Glomerular visceral epithelial cell (primary cell): ENCODE measurements around the gene NDUFV1.

Experiments used
- DNase-seq: peaks from one replicate; pipeline ENCODE4 v3.0.0-alpha.2; 2016; ENCODE audit errors: extremely low spot score

The NDUFV1 gene

DNA sequence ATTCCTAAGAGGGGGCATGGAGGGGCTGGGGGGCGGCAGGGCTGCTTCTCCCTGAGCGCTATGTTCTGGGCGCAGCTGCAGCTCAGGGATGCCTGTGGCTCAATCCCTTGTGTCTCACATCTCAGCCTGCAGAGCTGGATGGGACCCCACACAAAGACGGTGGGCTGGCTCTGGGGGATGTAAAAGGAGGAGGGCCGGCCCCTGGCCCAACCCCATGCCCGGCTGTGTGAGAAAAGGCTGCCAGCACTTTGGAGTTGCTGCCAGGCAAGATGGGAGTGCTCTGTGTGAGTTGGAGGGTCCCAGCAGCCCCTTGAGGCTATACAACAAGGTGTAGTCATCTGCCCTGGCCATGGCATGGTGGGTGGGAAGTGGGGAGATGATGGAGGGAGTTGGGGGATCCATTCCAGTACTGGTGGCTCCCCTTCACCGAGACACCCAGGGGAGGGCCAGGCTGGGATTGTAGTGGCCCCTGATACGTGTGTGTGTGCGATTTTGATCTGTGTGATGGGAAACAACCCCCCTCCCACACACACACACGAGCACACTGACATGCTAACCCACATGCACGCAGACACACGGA, 34.1 kb downstream of the NDUFV1 start:
- DNase-seq: no peak

DNA sequence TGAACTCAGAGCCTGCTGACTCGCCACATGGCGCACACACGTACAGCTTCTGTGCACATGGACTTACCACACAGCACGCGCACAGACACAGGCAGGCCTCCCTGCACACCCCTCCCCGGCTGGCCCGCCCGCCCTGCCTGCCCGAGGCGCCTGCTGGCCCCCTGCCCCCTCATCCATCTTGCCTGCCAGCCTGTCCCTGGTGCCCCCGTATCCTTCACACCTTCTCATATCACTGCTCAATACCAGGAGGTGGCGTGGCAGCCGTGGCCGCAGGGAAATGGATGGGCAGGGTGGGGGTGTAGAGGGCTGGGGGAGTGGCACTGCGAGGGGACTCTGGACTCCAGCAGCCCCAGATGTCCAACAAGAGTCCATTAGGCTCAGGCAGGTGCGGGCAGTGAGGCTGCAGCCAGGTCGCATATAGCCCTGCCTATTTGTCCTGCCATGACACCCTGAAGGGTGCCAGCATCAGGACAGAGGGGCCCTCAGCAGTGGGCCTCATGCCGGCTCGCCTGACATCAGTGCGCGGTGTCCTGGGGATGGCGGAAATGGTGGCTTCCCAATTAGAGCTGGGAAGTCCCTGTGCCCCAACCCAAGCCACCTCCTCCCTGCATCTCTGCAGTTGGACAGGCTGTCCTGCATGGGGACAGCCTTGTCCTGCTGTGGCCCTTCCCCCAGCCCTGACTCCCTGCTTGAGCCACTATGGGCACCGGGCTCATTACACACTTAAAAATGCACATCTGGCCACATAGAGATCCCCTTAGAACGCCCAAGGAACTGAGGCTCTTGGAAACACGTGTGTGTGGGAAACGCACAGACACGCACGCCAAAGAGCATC, 34.8 kb downstream of the NDUFV1 start:
- DNase-seq: no peak

DNA sequence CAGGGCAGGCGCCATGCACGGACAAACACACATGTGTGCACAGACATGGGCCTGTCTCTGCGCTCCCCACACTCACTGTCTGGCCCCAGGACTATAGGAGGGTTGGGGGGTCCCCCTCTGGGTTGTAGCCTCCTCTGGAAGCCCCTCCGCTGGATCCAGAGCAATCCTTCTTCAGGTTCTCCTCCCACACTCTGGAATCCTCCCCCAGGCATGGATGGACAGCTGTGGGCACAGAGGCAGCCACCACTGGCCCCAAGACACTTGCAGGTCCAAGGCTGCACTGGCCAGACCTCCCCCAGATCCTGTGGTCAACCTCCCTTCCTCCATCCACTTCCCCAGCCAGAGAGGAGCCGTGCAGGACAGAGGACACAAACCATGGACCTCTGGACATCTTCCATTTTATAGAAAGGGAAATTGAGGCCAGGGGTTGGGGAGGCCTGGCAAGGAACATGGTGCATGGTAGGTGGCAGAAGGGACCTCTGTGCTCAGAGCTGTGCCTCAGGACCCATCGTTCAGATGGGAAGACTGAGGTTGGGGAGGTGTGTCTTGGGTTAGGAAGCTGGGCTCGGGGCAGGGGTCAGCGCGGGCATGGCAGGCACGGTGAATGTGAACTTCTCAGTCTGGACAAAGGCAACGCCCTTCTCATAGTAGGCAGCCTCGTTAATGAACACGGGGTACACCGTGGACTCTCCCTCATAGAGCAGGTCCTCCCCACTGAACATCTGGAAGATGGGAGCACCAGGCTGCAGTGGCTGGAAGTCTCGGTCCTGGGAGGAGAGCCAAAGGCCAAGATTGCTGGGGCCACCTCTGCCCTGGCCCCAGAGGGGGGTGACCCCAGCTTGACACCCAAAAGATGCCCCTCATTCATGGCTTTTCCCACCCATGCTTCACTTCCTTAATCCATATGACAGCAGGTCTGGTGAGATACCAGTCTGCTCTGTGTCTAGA, 35.7 kb downstream of the NDUFV1 start:
- no peak for DNase-seq

DNA sequence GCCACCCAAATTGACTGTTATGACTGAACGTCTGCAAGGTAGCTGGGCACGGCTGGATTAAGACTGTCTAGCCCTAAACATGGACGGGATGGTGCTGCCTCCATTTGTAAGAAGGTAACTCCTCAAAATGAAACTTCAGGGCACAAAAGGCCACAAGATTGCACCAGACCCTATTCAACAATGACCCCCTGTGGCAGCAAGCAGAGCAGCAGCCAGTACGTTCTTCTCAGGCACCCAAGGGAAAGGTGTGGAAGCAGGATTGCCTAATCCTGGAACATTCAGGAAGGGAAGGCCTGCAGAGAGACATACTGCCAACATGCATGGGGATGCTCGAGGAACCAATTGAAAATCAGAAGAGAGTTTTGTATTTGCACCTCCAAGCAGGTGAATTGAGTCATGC, 37.3 kb downstream of the NDUFV1 start:
- no peak for DNase-seq

DNA sequence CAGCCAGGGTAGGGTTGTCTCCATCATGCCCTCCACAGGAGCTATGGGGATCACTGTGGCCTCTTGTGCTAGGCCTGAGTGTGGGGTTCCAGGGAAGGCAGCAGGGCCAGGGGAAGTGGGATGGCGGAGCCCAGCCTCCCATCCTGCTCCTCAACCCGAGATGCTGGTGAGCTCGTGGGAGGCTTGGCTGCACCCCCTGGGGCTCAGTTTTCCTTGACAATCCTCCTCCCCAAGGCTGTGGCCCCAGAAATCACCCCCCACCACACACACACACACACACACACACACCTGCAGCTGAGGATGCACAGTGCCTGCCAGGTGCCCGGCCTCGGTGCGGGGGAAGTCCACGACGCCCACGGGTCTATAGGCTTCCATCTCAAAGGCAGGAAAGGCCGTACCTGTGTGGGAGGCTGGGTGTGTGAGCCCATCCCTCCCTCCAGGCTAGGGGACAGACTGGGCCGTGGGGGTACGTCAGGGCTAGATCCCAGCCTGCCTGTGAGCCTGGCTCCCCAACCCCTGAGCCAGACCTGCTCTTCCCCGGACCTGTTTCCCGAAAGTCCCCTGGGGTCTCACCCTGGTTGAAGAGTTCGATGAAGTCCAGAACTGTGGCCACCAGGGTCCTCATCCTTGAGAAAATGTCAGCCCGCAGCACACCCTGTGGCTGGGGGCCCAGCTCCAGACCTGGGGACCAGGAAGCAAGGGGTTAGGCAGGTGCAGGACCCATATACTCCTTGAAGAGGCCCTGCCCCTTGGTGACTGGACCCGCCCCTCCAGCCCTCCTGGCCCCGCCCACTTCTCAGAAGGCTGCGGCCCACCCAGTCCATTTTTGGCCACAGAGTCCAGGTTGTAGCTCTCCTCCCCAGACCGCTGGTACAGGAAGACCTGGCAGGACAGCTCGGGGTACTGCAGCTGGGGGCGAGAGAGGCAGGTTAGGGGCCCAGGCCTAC, 38.0 kb downstream of the NDUFV1 start:
- DNase-seq: no peak

DNA sequence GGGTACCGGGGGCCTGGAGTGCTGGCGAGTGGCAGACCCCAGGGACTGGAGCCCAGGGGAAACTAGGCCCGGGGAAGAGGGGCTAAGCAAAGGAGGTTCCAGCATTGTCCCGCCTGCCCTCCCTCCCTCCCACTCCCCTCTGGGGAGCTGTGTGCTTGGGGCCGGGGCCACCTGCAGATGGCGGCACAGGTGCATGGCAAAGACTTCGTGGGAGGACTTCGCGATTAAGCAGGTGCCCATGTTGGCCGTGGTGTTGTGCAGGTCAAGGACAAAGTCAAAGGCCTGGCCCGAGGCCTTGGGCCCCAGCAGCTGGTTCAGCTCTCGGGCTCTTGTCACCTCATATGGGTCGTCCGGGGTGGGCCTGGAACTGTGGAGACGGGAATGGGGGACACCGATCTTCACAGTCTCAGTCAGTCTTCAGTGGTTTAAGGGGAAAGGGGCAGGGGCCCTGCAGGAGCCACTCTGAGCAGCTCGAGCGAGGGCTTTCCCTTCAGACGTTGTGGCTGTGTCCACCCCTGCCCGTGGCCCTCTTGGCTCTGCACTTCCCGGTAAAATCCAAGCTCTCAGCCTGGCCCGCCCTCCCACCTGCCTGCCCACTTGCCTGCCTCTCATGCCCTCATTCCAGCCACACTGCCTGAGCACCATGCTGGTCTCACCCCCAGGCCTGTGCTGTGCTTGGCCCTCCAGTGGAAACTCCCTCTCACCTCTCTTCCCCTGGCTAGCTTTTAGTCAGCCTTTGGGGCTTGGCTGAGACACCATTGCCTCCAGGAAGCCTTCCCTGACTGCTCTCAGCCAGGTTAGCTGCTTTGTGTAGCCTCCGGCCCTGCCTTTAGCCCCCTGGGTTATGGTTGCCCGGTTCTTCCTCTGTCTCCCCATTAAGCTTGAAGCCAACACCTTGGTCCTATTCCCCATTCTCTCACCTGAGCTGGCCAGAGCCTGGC, 39.1 kb downstream of the NDUFV1 start:
- DNase-seq: no peak

DNA sequence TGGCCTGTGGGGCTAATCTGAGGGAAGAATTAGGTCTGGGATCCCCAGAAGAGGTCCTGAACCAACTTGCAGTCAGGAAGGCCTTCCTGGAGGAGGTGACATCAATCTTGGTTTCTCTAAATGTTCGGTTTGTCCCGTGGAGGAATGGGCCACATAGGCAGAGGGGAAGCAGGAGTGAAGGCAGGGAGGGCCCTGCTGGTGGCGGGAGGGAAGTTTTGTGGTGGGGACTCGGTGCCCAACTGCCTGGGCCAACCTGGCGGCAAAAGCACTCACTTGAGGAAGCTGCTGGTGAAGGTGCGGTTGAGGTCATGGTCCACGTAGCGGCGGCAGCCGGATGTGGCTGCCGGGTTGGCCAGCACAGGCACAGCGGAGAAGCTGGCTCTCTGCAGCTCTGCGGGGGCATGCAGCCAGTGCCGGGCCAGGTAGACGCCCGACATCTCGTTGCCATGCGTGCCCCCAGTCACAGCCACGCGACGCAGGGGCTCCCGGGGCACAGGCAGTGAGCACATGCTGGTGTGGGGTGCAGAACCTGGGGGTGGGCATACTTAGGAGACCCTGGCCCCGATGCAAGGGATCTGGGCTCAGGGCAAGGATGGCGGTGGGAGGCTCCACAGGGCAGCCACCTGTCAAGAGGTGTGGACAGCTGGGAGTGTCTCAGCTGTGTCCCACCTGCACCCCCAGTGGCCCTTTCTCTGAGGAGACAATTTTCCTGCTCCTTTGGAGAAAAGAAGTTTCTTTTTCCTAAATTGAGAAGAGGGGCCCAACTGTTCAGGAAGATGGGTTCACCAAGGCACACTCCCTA, 40.0 kb downstream of the NDUFV1 start:
- DNase-seq: peak; percentile 75

DNA sequence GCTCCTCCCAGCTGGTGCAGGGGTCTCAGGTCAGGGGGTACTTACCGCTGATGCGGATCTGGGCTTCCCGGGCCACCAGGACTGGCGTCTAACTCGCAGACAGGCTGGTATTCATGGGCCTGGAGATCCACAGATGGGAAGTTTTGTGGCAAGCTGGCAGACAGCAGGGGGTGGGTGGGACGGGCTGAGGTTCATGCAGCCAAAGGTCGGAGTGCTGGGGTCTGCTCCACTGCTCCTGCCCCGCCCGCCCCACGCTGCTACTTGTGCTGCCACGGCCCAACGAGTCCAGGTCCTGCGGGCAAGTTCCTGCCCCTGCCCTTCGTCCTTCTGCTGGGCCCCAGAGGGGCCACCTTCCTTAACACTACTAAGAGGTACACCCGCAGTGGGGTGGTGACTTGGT, 40.7 kb downstream of the NDUFV1 start:
- DNase-seq: no peak

DNA sequence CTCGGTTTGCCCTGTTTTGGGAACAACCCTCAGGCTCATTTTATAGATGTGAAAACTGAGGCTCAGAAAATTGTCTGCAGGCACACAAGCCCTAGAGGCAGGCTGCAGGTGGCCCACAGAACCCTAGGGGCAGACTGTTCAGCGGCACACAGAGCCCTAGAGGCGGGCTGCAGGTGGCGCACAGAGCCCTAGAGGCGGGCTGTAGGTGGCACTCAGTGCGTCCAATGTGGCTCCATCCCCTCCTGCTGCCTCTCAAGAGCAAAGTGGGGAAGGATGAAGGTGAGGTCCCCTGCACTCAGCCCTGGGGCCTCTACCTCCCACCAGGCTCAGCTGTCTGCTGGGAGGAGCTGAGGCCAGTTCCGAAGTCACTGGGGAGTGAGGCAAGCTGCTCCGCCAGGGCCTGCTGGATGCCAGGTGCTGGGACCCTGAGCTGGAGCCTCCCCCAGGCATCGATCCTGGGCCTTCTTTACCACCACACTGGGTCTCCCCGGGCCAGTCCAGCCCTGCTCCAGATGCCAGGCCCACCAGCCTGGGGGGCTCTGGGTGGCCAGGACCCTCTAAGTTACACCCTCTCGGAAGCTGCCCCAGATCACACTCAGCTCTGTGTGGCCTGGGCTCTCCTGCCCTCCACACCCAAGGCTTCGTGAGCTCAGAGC, 41.5 kb downstream of the NDUFV1 start:
- DNase-seq: peak; percentile 31

DNA sequence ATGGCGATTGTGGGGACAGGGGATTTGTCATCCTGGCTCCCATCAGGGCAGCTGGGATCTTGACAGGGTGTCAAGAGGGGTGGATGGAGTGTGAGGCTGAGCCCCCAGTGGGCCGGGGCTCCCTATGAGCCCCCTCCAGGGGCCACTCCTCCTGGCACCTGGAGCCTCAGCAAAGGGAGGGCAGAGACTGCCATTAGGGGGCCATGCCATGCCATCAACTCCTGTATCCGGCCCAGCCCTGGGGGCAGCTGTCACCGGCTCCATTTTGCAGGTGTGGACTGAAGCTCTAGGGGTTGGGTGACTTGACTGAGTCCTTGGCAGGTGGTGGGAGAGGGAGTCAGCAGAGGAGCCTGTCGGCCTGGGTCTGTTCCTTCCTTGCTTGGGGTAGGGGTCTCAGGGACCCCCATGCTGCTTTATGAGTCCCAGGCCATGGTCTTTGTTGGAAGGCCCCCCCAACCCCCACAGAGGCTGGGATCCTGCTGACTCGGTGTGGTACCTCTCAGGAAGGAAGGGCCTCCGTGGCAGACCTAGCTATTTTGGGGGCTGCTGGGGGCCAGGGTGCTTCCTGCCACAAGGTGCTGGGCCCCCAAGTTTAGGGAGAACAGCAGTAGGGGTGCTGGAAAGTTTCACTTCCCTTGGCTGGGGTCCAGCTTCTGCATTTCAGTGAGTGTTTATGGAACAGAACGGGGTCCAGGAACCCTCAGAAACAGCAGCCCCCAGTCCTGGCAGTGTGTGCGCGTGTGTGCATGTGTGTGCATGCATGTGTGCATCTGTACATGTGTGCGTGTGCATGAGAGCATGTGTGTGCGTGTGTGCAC, 42.3 kb downstream of the NDUFV1 start:
- DNase-seq: no peak

DNA sequence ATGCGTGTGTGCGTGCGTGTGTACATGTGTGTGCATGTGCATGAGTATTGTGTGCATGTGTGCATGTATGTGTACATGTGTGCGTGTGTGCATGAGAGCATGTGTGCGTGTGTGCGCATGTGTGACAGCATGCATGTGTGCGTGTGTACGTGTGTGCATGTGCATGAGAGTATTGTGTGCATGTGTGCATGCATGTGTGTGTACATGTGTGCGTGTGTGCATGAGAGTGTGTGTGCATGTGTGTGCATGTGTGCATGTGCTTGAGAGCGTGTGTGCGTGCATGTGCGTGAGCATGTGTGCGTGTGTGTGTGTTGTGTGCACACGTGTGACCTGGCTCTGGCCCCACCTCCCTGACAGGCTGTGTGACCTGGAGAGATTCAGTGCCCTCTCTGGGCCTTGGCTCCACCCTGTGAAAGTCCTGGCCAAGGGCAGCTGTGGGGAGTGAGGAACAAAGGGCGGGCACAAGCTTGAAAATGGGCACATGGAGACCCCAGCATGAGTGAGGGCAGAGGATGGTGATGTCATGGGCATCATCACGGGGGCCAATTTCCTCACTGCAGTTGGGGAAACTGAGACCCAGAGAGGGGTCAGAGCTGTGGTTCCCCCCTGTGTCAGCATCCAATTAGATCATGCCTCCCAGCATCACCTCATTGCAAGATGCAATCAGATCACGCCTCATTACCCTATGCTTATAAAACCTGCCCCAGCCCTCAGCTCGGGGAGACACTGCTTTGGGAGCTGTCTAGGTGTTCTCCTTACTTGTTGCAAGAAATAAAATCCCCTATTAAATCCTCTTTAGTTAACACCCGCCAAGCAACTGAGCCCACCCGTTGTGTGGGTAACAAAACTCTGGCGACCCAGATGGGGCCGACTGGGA, 43.1 kb downstream of the NDUFV1 start:
- peak; percentile 23 for DNase-seq

DNA sequence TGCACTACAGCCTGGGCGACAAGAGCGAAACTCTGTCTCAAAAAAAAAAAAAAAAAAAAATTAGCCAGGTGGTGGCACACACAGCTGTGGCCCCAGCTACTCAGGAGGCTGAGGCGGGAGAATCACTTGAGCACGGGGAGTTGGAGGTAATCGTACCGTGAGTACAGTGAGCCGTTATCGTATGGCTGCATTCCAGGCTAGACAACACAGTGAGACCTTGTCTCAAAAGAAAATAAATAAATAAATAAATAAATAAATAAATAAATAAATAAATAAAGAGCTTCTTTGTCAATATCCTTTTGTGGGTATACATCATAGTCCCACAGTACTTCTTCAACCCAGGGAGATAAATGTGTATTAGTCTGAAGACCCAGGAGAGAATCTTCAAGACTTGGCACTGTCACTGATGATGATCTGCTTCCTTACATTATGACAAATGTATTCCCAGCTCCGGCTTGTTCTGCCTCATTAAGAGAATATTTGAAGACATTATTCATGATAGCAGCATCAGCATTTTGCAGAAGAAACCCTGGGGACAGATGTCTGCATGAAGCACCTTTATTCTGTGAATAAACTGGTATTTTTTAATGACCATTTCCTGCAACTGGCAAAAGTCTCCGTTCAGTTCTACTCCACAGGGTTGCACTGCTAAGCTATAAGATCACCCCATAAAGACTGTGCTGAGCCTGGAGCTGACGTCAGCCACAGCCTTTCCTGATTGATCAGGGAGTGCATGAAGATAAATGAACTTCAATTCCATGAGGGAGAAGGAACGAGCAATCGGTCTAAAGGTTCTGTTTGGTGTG, 45.4 kb downstream of the NDUFV1 start:
- no peak for DNase-seq

DNA sequence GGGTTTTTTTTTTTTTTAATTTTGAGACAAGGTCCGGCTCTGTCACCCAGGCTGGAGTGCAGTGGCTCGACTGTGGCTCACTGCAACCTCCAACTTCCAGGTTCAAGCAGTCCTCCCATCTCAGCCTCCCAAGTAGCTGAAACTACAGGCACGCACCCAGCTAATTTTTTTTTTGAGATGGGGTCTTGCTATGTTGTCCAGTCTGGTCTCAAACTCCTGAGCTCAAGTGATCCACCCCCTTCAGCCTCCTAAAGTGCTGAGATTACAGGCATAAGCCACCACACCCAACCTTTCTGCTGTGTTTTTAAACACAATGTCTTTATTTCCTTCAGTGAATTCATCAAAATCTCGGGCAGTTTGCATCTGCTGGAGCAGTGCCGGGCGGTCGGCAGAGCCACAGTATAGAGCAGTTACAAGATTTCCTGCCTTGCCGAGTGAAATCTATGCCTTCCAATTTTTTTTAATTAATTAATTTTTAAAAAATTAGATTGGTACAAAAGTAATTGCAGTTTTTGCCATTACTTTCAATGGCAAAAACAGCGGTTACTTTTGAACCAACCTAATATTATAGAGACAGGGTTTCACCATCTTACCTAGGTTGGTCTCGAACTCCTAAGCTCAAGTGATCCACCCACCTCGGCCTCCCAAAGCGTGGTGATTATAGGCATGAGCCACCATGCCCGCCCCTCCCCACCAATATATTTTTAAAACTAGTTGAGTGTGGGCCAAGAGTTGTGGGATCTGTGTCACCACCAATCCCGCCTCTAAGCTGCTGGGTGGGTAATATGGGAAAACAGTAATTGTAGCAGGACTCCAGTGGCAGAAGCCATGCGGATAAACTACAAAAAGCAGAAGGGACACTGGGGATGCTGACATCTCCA, 46.5 kb downstream of the NDUFV1 start:
- DNase-seq: no peak

DNA sequence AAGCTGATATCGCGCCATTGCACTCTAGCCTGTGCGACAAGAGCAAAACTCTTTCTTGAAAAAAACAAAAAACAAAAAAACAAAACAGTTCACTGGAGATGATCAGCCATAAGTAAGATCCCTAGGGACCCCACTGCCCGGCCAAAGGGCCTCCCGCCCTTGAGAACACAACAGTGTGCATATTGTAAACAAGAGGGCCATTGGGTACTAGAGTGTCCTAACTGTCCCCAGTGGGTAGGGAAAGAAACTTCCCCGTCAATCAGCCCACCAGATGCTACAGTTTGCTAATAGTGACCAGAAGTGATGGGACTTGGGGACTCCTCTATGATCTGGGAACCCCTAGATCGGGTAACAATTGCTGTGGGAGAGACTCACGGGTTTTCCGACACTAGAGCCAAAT, 47.5 kb downstream of the NDUFV1 start:
- DNase-seq: no peak

DNA sequence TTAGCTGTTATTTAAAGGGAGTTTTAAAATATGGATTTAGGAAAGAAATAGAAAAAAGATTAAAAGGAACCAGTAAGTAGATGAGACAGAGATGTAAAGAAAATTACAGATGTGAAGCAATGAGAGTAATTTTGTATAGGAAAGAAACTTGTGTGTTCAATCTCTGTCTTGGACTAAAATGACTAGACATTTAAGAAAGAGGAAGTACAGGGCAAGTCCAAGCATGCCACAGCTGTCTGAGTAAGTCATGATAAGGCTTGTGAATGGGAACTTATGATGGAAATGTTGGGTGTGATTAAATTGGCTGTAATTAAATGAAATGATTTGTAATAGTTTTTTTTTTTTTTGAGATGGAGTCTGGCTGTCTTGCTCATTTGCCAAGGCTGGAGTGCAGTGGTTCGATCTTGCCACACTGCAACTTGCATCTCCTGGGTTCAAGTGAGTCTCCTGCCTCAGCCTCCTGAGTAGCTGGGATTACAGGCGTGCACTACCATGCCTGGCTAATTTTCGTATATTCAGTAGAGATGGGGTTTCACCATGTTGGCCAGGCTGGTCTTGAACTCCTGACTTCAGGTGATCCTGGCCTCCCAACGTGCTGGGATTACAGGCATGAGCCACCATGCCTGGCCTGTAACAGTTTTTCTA, 49.7 kb downstream of the NDUFV1 start:
- no peak for DNase-seq
